Activated CD8-positive, alpha-beta memory T cell treated with anti-CD3 and anti-CD28 coated beads for 36 hours (primary cell): Measurements from ENCODE around the gene TMEM229B. TPM values are rescaled to one million over a fixed set of nuclear protein-coding genes. Genes with fewer than 3 reads are reported as not detected.

ENCODE experiments used
- CTCF ChIA-PET: fragments of 350-600 bp; sonication (Branson Sonifier 250); formaldehyde crosslinking; loops from one replicate; lab custom pipeline; 2021; ENCODE audit warnings: antibody characterized with exemption; lab: Charles Lee
- POLR2A ChIA-PET: fragments of 350-600 bp; sonication (Branson Sonifier 250); formaldehyde crosslinking; loops from one replicate; lab custom pipeline; 2021; ENCODE audit warnings: antibody characterized with exemption; lab: Charles Lee
- total RNA-seq, 2 experiments: library from RNA; stranded (reverse); gene quantifications; one replicate each; pipeline ENCODE4 v1.2.3, GENCODE V29; 2021

TMEM229B gene
- 1 to 10 TPM; 1.5 TPM for total RNA-seq

DNA sequence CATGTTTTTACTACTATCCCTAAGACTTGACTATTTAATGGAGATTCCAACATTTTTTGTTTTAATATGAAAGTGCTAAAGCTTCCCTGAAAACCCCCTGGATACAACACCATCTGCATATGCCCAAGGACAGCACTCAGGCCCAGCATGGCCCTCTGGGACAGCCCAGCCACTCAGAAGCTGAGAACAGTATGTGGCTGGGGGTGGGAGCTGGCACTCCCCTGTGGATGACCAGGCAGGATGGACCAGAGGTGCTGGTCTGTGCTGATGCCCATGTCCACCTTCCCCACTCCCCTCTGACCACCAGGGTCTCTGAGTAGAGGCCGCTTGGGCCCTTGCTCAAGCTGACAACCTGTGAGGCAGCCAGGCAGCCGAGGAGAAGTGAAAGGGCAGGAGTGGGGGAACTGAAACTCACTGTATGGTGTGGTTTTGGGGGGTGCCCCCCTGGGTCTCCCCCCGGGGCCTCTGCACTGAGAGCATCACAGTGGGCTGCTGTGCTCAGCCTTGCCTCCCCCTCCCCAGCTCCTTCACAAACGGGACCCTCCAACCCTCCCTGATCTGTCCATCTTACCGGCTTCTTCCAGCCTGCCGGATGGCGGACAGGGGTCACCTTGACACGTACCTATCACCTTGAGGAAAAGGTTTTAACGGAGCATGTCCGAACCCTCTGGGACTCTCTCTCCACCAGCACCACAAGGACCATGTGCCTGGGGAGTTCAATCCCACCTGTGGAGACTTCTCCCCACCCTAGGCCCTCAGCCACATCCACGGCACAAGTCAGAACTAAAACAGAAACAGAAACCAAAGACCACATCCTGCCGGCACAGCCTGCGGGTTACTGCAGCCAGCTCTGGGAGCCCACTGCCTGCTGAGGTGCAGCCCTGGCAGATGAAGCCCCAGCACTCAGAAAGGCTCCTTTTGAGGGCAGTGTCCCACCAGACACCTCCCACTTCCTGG lies at the start of gene TMEM229B:
Gene TMEM229B (minus strand): TSS at position 785 of the 957 bp plus-strand sequence. CDS start 14,798 bp downstream, outside the sequence.
- ChIA-PET POLR2A (no interaction called here), CTCF (interaction anchor here (1.4 to 3.1 kb wide), 4 partner anchors 26 to 83 kb away, joined by 3 to 9 read pairs (median 5); no protein-coding TSS in a partner anchor)

DNA sequence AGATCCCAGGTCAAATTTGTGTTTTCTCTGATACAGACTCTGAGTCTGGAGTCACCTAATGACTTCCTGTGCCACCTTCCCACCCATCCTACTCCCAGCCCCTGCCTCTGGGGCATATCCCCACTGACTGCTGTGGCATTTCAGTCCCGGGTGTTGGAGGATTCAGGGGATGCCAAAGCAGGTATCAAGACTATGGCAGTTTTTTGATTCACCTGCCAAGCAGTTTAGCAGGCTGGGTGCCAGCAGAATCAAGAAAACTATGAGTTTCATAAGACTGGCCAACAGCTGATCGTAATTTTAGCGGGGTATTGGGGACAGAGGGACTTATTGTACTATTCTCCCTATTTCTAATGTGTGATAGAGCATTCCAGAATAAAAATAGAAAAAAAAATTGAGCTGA lies 49.2 kb upstream of the TMEM229B start:
- ChIA-PET POLR2A (no interaction called here), CTCF (no interaction called here)

DNA sequence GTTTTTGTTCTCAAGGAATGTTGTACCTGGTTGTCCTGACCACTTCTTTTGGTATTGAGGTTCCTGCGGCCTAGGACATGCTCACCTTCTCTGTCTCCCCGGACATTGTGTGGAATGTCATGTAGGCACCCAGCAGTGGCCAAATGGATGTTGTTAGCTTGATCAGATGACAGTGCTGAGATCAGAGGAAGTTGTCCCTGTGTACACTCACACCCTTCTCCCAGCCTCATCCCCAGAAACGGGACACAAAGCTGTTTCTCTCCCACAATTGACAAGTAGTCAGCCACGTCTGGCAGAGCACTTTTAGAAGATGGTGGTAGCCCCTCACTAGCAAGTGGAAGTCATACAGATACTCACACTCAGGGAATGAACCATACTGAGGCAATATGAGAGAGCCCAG lies 47.6 kb upstream of the TMEM229B start:
- ChIA-PET POLR2A (no interaction called here), CTCF (interaction anchor here (1.2 to 1.4 kb wide), 2 partner anchors 35 to 109 kb away, joined by 4 to 5 read pairs; no protein-coding TSS in a partner anchor)

DNA sequence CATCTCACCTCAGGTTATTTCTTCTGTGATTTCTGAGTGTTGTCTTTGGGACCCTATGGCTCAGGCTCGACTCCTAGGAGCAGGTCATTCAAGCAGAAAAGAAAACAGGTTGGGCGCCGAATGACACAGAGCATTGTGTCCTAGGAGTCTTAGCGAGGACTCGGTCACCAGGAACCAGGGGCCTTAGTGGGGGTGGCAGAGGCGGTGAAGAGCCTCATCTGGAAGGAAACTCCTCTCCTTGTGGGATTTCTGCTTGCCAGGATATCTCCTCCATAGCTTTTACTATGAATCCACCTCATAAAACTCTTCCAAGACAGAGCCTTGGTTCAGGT lies 45.2 kb upstream of the TMEM229B start:
- POLR2A ChIA-PET, result no interaction called here

DNA sequence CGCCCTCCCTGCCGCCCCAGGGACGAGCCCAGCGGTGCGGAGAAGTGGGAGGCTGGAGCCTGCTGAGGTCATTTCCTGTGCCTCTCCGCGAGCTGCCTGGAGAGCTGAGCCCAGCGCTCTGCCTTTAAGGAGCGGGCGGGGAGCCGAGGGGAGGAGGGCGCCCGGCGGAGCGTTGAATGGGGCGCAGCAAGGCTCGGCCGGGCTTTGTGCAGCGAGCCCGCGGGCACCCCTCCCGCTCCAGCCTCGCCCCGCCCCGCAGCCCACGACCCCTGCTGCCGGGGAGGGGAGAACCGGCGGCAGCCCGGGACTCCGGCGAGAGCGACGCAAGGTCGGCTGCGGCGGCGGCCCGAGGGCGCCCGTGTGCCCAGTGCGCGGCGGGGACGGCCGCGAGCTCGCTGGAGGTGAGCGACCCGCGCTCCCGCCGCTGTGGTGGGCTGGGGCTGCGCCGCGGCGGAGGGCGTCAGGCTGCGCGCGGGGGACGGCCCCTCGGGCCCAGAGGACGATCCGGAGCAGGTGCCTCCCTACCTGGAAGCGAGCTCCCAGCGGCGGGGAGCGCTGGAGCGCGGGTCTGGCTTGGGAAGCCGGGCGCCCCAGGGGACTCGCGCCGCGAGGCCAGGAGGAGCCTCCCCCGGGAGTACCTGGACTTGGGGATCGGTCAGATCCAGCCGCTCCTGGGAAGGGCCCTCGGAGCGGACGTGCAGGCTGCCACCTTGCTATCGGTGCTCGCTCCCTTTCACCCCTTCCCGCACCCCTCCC lies 44.7 kb upstream of the TMEM229B start, which contains the start of gene PLEKHH1:
Gene PLEKHH1 (plus strand): TSS at position 293 of the 756 bp plus-strand sequence. CDS start 8,578 bp downstream, outside the sequence.
- CTCF ChIA-PET, result interaction anchor here (0.9 to 1.3 kb wide), 2 partner anchors 40 to 52 kb away, joined by 3 read pairs; no protein-coding TSS in a partner anchor
- POLR2A ChIA-PET, result no interaction called here

More for the DNA sequence above, 45.2 kb upstream of the TMEM229B start:
- CTCF ChIA-PET, result interaction anchor here (1.3 kb wide), 1 partner anchor 51 kb away, joined by 3 read pairs; no protein-coding TSS in a partner anchor

DNA sequence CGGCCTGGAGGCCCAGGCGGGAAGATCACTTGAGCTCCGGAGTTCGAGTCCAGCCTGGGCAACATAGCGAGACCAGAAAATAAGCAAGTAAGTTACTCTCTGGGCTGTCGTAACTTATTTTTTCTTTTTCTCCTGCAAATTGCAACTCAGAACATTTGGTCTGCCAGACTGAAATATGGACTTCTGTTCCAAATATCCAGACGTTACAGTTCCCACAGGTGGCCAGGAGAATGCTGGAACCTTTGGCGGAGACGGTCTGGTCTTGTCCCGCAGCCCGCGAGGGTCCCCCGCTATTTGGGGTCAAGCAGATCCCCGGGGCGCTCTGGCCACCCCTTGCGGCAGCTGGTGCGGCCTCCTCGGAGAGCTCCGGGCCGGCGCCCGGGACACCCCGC lies 44.1 kb upstream of the TMEM229B start:
- CTCF ChIA-PET, result interaction anchor here (0.9 to 1.9 kb wide), 5 partner anchors 19 to 66 kb away, joined by 3 to 7 read pairs (median 4); no protein-coding TSS in a partner anchor
- POLR2A ChIA-PET, result no interaction called here

DNA sequence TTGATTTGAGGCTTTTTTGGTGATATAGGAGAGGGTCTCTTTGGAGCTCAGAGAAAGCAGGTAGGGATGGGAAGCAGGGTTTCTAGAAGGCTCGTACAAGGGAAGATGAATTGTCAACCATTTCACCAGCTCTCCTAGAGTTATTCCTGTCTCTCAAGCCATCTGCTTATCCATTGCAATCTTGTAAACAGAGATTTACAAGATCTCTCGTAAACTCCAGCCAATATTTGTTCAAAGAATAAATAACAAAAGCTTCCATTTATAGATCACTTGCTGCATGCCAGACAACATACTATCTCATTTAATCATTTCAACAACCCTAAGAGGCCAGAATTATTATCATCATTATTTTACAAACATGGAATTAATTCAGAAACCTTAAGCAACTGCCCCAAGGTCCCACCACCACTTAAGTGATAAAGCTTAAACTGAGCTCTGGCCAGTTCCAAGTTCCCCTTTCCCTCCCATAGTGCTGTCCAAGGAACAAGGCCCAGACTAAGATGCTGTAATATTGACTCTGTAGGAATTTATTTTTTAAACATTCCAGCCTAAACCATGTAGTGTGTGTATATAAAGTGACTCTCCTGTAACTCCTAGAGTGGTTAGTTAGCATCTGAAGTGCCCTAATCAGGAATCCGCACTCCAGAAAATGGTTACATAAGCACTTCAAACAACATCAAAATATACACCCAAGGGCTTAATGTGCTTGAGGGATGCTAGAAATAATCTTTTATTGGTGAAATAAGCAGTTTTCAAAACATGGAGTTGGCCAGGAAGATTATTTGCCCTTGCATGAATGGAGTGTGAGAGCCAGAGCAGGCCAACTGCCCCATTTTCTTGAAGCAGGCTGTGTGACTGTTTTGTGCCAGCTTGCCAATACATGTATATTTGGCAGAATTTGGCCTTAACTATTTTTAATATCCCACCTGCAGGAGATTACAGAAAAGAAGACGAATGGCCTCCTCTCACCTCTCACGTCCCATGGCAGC lies 41.7 kb upstream of the TMEM229B start:
- POLR2A ChIA-PET, result no interaction called here
- CTCF ChIA-PET, result no interaction called here

DNA sequence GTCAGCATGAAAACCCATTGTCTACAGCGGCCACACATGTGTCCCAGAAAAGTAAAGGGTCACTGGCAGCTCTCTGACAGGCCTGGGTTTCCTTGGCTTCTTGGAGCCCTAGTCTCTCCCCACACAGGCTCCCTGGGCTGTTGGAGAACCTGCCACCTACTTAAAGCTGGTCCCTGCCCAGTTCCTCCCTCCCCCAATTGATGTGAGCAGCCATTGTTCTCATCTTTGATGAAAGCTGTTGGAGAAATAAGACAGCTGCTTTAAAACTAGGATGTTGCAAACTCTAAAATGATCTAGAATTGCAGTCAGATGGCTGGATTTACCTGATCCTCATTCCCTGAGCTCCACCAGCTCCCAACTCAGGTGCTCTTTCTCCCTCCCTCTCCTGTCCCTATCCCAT lies 39.8 kb upstream of the TMEM229B start:
- POLR2A ChIA-PET, result no interaction called here
- CTCF ChIA-PET, result interaction anchor here (0.9 to 3.2 kb wide), 4 partner anchors 43 to 176 kb away, joined by 3 to 9 read pairs (median 5); partner anchors contain the start of gene PIGH

DNA sequence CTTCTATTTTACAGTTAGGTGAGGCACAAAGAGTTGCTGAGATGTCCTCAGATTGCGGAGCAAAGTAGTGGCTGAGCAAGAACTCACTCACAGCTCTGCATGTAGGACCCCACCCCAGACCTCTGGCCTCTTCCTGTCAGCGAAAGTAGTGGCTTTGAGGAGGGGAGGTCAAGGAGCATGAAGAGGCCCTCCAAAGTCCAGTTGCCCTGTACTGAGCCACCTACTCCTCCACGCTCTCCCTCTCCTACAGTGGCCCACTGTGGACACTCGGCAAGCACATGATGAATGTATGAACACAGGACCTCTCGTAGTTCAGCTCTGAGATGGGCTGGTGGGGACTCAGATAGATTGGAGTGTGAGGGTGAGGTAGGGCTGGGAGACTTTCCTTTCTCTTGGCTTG lies 39.2 kb upstream of the TMEM229B start:
- ChIA-PET CTCF (interaction anchor here (0.9 to 3.2 kb wide), 8 partner anchors 10 to 177 kb away, joined by 3 to 28 read pairs (median 6); partner anchors contain the start of gene PIGH), POLR2A (no interaction called here)

DNA sequence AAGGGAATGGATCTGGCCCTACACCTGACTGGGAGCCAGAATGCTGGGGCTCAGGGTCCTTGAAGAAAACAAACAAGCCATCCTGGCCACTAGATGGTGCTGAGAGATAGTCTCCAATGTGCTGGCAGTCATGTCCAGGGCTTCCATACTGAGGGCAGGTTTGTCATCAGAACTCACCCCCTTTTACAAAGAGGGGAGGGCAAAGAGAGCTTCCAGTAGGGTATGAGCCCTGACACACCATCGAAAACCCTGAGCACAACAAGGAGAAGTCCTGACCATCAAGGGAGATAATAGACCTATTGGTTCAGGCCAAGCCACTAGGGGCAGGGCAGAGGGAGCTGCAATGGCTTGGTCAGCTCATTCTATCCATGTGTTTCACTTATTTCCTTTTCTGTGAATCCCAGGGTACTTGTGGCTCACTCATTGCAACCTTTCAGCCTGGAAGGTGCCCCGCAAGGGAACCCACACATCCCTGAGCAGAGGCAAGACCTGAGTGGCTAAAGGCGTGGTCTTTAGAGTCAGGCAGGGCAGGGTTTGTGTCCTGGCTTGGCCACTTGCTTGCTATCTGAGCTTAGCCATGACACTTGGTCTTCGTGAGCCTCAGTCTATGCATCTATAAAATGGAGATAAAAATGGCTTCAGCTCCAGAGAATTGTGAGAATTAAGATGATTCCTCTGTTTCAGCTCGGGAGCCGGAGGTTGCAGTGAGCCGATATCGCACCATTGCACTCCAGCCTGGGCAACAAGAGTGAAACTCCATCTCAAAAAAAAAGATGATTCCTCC lies 38.3 kb upstream of the TMEM229B start:
- ChIA-PET POLR2A (no interaction called here), CTCF (interaction anchor here (0.6 to 3.2 kb wide), 14 partner anchors 9 to 255 kb away, joined by 3 to 28 read pairs (median 4); partner anchors contain the start of genes PIGH and TMEM229B)

DNA sequence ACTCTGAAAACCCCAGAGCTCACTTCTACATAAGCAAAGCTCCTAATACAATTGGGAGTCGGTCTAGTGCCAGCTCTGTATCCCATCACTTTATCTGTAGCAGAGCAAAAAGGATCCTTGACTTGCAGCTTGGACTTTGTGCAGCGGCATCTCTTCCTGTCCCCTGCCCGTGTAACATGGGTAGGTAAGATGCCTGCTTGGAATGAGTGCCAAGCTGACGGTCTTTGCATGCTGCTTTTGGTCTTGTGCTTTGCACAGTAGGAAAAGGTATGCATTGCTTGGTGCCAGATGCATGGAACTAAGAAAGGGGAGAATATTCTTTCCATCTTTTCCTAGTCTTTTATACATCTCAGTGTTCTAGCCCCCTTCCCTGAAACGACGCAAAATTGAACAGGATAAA lies 37.7 kb upstream of the TMEM229B start:
- POLR2A ChIA-PET, result no interaction called here
- CTCF ChIA-PET, result interaction anchor here (0.5 to 3.2 kb wide), 10 partner anchors 9 to 178 kb away, joined by 3 to 28 read pairs (median 6); partner anchors contain the start of gene TMEM229B

DNA sequence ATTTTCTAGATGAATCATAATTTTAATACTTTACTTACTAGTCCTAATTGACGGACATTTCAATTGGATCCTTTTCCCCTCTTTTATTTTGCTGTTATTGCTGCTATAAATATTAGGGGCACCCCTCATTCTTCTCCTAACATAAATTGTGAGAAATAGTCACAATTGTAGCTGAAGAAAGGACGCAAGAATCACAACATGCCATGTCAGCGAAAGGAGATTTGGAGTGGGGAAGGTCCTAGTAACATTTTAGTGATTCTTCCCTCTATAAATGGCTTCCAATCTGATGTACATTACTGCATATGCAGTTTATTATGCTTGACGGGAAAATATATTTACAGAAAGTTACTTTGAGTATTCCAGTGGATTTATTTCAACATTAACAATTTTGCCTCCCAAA lies 36.9 kb upstream of the TMEM229B start:
- CTCF ChIA-PET, result interaction anchor here (1.6 to 3.2 kb wide), 4 partner anchors 37 to 179 kb away, joined by 4 to 28 read pairs (median 8); partner anchors contain the start of gene TMEM229B
- POLR2A ChIA-PET, result no interaction called here

DNA sequence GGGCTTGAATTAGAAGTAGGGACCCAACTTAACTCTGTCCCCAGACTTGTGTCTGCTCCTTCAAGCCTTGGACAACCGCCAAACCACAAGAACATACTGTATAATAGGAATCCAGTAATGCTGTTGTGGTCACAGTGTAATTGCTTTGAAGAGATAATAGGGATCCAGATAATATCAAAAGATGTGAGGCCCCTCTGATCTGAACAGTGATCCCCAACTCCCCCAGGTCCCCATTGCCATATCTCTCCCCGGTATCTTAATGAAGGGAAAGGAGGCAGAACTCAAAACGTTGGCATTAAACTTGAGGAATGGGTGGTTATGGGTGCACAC lies 36.1 kb upstream of the TMEM229B start:
- ChIA-PET POLR2A (no interaction called here), CTCF (no interaction called here)

DNA sequence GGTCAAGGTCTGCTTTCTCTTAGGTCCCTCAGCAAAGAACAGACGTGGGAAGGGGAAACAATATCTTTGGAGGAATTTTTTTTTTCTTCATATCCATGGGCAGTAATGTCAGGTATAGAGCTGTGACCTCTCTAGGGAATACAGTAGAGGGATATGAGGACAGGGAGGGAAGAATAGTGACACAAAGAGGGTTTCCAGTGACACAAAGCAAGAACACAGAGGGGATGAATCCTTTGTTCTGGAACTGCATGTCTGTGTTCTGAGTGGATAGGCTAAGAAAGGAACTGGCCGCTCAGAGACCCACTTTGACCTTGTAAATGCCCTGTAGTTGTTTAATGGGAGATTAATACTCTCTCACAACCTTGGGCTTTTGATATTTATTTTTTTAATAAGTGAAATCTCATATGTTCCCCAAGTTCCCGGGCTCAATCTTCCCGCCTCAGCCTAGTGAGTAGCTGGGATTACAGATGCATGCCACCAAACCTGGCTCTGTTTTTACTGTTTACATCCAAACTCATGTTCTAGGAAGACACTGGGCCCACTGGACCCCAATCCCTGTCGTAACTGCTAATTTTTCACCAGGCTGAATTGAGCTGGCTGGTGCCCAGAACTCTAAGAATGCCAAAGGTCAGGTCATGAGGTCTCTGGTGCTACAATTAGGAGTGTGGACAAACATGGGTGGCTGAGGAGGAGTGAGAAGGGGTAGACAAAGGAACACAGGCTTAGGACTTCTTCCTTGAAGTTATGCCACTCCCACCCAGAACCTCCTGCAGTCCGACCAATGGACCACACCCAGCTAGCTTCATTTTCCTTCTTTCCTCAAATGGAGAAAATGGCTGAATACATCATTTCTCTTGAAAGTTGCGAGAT lies 35.5 kb upstream of the TMEM229B start:
- CTCF ChIA-PET, result no interaction called here
- POLR2A ChIA-PET, result no interaction called here

DNA sequence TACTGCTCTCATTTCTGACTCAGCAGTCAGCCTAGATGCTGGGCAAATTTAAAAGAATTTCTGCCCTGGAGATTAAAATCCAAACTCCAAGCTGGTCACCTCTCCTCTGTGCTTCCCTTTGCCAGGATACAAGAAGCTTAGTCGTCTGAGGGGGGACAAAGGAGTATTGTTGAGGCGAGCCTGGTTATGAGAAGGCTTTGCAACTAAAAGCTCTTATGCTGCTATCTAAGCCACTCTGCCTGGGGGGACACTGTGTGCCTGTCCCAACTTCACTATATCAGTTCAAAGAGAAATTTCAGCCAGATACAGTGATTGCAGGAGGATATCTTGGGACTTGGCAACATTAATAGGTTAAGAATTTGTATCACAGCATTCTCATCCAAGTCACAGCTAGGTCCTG lies 33.7 kb upstream of the TMEM229B start:
- ChIA-PET POLR2A (no interaction called here), CTCF (no interaction called here)

DNA sequence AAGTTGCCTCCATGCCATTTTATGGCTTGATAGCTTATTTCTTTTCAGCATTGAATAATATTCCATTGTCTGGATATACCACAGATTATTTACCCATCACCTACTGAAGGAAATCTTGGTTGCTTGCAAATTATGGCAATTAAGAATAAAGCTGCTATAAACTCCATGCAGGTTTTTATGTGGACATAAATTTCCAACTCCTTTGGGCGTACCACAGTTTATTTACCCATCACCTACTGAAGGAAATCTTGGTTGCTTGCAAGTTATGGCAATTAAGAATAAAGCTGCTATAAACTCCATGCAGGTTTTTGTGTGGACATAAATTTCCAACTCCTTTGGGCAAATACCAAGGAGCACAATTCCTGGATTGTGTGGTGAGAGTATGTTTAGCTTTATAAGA lies 32.0 kb upstream of the TMEM229B start:
- POLR2A ChIA-PET, result no interaction called here
- CTCF ChIA-PET, result interaction anchor here (1.2 to 2.1 kb wide), 3 partner anchors 51 to 93 kb away, joined by 3 to 5 read pairs (median 5); partner anchors contain the start of gene PIGH
